Breast epithelium (tissue), 3 donors: ENCODE data around the gene ZSCAN25.

Source experiments
- POLR2A ChIP-seq: fragments of 450-650 bp; IDR thresholded peaks from one replicate; pipeline ENCODE4 v1.6.1; 2016; ENCODE audit warnings: antibody characterized with exemption, mild to moderate bottlenecking, moderate library complexity
- TF ChIP-seq, protein P1 (sequence below), 3 donors: fragments of 450-650 bp; IDR thresholded peaks; one replicate each; pipeline ENCODE4 v1.5.1; 2016 to 2017; ENCODE audit warnings: antibody characterized with exemption in 3 of 3, mild to moderate bottlenecking in 3 of 3, moderate library complexity in 3 of 3

DNA sequence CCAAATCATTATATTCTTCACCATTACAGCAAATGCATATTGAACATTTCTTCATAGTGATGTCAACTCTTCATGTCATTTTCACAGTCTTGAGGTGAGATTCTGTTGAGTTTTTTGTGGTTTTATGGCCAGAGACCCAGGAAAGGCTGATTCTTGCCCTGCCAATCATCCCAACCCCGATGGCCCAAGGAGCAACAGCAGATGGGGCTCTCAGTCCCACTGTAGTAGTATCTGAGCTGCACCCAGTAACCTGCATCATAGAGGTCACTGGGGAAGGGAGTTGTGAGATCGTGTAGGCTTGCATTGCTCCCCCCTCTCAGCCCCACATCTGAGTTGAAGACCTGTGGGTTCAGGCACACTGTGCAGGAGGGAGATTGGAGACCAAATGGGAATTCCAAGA, 26.7 kb downstream of the ZSCAN25 start:
- TF ChIP-seq, protein P1, sequence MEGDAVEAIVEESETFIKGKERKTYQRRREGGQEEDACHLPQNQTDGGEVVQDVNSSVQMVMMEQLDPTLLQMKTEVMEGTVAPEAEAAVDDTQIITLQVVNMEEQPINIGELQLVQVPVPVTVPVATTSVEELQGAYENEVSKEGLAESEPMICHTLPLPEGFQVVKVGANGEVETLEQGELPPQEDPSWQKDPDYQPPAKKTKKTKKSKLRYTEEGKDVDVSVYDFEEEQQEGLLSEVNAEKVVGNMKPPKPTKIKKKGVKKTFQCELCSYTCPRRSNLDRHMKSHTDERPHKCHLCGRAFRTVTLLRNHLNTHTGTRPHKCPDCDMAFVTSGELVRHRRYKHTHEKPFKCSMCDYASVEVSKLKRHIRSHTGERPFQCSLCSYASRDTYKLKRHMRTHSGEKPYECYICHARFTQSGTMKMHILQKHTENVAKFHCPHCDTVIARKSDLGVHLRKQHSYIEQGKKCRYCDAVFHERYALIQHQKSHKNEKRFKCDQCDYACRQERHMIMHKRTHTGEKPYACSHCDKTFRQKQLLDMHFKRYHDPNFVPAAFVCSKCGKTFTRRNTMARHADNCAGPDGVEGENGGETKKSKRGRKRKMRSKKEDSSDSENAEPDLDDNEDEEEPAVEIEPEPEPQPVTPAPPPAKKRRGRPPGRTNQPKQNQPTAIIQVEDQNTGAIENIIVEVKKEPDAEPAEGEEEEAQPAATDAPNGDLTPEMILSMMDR (IDR thresholded peaks at IDR 0.05), result no peak
- no peak for TF ChIP-seq POLR2A
